Measurements from ENCODE around the gene PABPN1. TPM values are rescaled to one million over a fixed set of nuclear protein-coding genes. Genes with fewer than 3 reads are reported as not detected.
"Not testable (repeated sequence)": the region's sequence is repeated elsewhere in the genome, so short reads cannot be mapped to it uniquely, and the experiment has no call there.

The PABPN1 gene, protein sequence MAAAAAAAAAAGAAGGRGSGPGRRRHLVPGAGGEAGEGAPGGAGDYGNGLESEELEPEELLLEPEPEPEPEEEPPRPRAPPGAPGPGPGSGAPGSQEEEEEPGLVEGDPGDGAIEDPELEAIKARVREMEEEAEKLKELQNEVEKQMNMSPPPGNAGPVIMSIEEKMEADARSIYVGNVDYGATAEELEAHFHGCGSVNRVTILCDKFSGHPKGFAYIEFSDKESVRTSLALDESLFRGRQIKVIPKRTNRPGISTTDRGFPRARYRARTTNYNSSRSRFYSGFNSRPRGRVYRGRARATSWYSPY
- total RNA-seq: 100 to 1,000 TPM in 1 of 4 donors, 10 to 100 TPM in 2, 1 to 10 TPM in 1; 8.5 to 174 (median 49.4) TPM

DNA sequence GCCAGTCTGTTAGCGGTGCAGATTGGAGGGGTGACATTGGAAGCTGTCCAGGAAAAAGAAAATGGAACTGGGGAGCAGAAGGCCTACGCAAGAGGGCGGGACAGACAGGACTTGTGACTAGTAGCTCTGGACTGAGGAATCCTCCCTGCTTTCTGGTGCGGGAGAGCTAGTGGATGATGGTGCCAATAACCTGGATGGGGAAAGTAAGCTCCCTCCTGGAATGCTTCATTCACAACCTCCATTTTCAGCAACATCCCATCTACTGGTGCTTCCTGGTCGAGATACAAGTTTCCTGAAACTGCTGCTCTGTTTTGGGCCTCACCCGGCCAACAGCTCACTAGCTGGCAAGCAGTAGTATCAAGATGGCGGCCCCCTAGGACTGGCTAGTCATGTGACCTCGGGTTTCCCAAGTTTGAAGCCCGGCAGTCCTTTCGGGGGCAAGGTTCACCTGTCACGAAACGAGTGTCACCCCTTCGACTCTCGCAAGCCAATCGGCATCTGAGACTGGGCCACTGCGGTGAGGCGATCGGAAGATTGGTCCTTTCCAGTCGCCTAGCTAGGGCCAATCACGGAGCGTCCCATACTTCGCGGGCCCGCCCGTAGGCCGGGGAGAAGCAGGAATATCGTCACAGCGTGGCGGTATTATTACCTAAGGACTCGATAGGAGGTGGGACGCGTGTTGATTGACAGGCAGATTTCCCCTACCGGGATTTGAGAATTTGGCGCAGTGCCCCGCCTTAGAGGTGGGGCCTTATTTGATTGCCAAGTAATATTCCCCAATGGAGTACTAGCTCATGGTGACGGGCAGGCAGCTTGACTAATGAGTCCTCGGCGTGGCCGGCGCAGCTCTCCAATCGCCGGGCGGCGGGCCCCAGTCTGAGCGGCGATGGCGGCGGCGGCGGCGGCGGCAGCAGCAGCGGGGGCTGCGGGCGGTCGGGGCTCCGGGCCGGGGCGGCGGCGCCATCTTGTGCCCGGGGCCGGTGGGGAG is at the start of gene PABPN1:
PABPN1 (plus strand) TSS at position 874 of the 988 bp plus-strand sequence; CDS start at position 887, 13 bp downstream.
- peak within 1 kb of the TSS; percentile 97 to 98 for H3K27ac ChIP-seq
- intact Hi-C loops (cut with DNase I; ENCODE audit: low total_unique reads): no loop called here
- H3K9me3 ChIP-seq: no peaks in the 10 kb centered on the region
- peak; percentile 81 to 84 for TF ChIP-seq POLR2A (IDR thresholded peaks at IDR 0.05)
- TF ChIP-seq, protein P1, sequence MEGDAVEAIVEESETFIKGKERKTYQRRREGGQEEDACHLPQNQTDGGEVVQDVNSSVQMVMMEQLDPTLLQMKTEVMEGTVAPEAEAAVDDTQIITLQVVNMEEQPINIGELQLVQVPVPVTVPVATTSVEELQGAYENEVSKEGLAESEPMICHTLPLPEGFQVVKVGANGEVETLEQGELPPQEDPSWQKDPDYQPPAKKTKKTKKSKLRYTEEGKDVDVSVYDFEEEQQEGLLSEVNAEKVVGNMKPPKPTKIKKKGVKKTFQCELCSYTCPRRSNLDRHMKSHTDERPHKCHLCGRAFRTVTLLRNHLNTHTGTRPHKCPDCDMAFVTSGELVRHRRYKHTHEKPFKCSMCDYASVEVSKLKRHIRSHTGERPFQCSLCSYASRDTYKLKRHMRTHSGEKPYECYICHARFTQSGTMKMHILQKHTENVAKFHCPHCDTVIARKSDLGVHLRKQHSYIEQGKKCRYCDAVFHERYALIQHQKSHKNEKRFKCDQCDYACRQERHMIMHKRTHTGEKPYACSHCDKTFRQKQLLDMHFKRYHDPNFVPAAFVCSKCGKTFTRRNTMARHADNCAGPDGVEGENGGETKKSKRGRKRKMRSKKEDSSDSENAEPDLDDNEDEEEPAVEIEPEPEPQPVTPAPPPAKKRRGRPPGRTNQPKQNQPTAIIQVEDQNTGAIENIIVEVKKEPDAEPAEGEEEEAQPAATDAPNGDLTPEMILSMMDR (IDR thresholded peaks at IDR 0.05): no peak
- H3K4me3 ChIP-seq: peak within 1 kb of the TSS; percentile 88 to 97
- H3K36me3 ChIP-seq: no peaks in the 10 kb centered on the region
- peak; percentile 99 to 100 for DNase-seq
- H3K4me1 ChIP-seq: peaks cover 6 to 9% of the 10 kb centered on the region in 2 donors
- no peaks in the 10 kb centered on the region for H3K27me3 ChIP-seq

DNA sequence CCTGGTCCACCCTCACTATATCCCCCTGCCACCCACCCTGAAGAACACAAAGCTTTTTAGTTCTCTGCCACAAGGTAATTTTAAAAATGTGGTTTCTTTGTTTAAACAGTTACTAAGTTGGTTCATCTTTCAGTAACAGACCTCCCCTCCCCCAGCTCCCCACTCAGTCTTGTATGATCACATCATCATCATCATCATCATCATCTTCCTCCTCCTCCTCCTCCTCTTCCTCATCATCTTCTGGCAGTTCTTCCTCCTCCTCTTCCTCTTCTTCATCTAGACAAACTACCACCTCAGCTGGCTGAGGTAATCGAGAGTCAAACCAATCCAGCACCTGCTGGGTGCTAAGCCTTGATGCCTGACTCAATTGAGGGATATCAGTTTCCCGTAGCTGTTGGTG is 45.8 kb upstream of the PABPN1 start:
- no peak overlapping the region for H3K27ac ChIP-seq
- H3K9me3 ChIP-seq: no peaks in the 10 kb centered on the region
- H3K36me3 ChIP-seq: no peaks in the 10 kb centered on the region
- intact Hi-C loops (cut with DNase I; ENCODE audit: low total_unique reads): no loop called here
- H3K27me3 ChIP-seq: no peaks in the 10 kb centered on the region
- TF ChIP-seq, protein P1 (IDR thresholded peaks at IDR 0.05): no peak
- no peaks in the 10 kb centered on the region for H3K4me1 ChIP-seq
- no peak overlapping the region for H3K4me3 ChIP-seq
- DNase-seq: no peak

GRCh38 chr14:23277189-23277588 is 44.1 kb upstream of the PABPN1 start:
- Histone ChIP-seq H3K27me3 (no peaks in the 10 kb centered on the region), H3K4me3 (no peak overlapping the region), H3K9me3 (no peaks in the 10 kb centered on the region), H3K36me3 (no peaks in the 10 kb centered on the region), H3K27ac (no peak overlapping the region), H3K4me1 (no peaks in the 10 kb centered on the region)
- no peak for DNase-seq
- intact Hi-C loops (cut with DNase I; ENCODE audit: low total_unique reads): no loop called here
- no peak for TF ChIP-seq POLR2A (IDR thresholded peaks at IDR 0.05)
- TF ChIP-seq, protein P1 (IDR thresholded peaks at IDR 0.05): no peak

GRCh38 chr14:23277928-23278327 is 43.3 kb upstream of the PABPN1 start:
- intact Hi-C loops (cut with DNase I; ENCODE audit: low total_unique reads); H3K36me3 ChIP-seq; H3K27ac ChIP-seq; H3K9me3 ChIP-seq; DNase-seq; H3K4me1 ChIP-seq; H3K27me3 ChIP-seq; H3K4me3 ChIP-seq: not testable (repeated sequence)

DNA sequence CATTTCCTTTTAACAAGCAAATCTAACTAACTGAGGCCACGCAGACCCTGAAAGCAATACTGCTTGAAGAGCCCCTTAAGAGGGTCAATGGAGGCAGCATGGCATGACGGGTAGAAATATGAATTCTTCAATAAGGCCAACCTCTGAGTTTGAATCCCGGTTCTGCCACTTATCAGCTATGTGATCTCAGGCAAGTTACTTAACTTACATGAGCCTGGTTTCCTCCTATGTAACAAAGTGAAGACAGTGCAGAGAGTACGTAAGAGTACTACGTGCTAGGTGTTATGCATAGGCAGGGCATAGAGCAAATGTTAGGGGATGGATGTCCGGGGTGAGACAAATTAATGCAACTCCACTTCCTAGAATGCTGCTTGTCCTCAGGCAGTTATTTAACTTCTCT is 40.0 kb upstream of the PABPN1 start:
- DNase-seq: no peak
- Histone ChIP-seq H3K9me3 (no peaks in the 10 kb centered on the region), H3K4me3 (no peak overlapping the region), H3K4me1 (no peaks in the 10 kb centered on the region), H3K27ac (no peak overlapping the region), H3K27me3 (no peaks in the 10 kb centered on the region), H3K36me3 (no peaks in the 10 kb centered on the region)
- intact Hi-C loops (cut with DNase I; ENCODE audit: low total_unique reads): no loop called here
- TF ChIP-seq, protein P1 (IDR thresholded peaks at IDR 0.05): no peak
- no peak for TF ChIP-seq POLR2A (IDR thresholded peaks at IDR 0.05)

Data from uterus (tissue), 4 donors.